GM23338 (cell line): ENCODE data around the gene VHLL. TPM values are rescaled to one million over a fixed set of nuclear protein-coding genes. Genes with fewer than 3 reads are reported as not detected.

Experiments used
- ATAC-seq: fragments of 200-7000 bp; cut with Tn5 transposase; 3 replicates; pipeline ENCODE4 v1.9.1; 2020
- DNase-seq: peaks from one replicate; pipeline ENCODE4 v3.0.0-alpha.2; 2015; ENCODE audit warnings: low spot score
- H2AFZ ChIP-seq: fragments of 200-600 bp; sonication (generic); 2 replicates; pipeline ENCODE4 v1.8.0; 2016; ENCODE audit warnings: antibody characterized with exemption, mild to moderate bottlenecking, moderate library complexity
- H3F3A ChIP-seq: fragments of 200-600 bp; sonication (generic); replicated peaks from 2 replicates; pipeline ENCODE4 v1.8.0; 2017; ENCODE audit warnings: antibody characterized with exemption, mixed run types, low read depth
- H3K27ac ChIP-seq: fragments of 200-600 bp; sonication (generic); 2 replicates; pipeline ENCODE4 v1.6.1; 2016; ENCODE audit warnings: low read depth
- H3K27me3 ChIP-seq: fragments of 200-600 bp; sonication (generic); 2 replicates; pipeline ENCODE4 v1.8.0; 2016; ENCODE audit warnings: mild to moderate bottlenecking, mixed run types, moderate library complexity; ENCODE audit not compliant: insufficient read depth
- H3K36me3 ChIP-seq: fragments of 200-600 bp; sonication (generic); 2 replicates; pipeline ENCODE4 v1.8.0; 2016; ENCODE audit warnings: mild to moderate bottlenecking; ENCODE audit not compliant: insufficient read depth
- H3K4me1 ChIP-seq: fragments of 200-600 bp; sonication (generic); 2 replicates; pipeline ENCODE4 v1.8.0; 2016; ENCODE audit warnings: mild to moderate bottlenecking, moderate library complexity; ENCODE audit not compliant: insufficient read depth
- H3K4me2 ChIP-seq: fragments of 200-600 bp; sonication (generic); 2 replicates; pipeline ENCODE4 v1.7.1; 2017; ENCODE audit warnings: mixed run types
- H3K4me3 ChIP-seq: fragments of 200-600 bp; sonication (generic); 2 replicates; pipeline ENCODE4 v1.6.1; 2016; ENCODE audit warnings: mixed run types
- H3K79me2 ChIP-seq: fragments of 200-600 bp; sonication (generic); replicated peaks from 2 replicates; pipeline ENCODE4 v1.8.0; 2017; ENCODE audit warnings: mild to moderate bottlenecking; ENCODE audit not compliant: insufficient read depth
- H3K9me2 ChIP-seq: fragments of 200-600 bp; sonication (generic); 2 replicates; pipeline ENCODE4 v1.8.0; 2017; ENCODE audit not compliant: insufficient read depth
- H4K20me1 ChIP-seq: fragments of 200-600 bp; sonication (generic); replicated peaks from 2 replicates; pipeline ENCODE4 v1.8.0; 2017; ENCODE audit warnings: mild to moderate bottlenecking; ENCODE audit not compliant: insufficient read depth
- H3K27ac Mint-ChIP-seq: 2 replicates; pipeline ENCODE4 v1.8.0; 2020; ENCODE audit warnings: inconsistent platforms, mild to moderate bottlenecking, moderate library complexity, mixed read lengths
- H3K27me3 Mint-ChIP-seq: 3 replicates; pipeline ENCODE4 v1.8.0; 2022; ENCODE audit warnings: low read depth, mild to moderate bottlenecking, moderate library complexity, mixed read lengths, inconsistent platforms; ENCODE audit not compliant: insufficient read depth, poor library complexity
- H3K36me3 Mint-ChIP-seq: 3 replicates; pipeline ENCODE4 v1.8.0; 2021; ENCODE audit warnings: low read depth, mild to moderate bottlenecking, inconsistent platforms, moderate library complexity, mixed read lengths
- H3K4me1 Mint-ChIP-seq: 3 replicates; pipeline ENCODE4 v1.8.0; 2020; ENCODE audit warnings: mild to moderate bottlenecking, inconsistent platforms, mixed read lengths
- H3K4me3 Mint-ChIP-seq: 3 replicates; pipeline ENCODE4 v1.8.0; 2021; ENCODE audit warnings: moderate library complexity, mild to moderate bottlenecking, inconsistent platforms, mixed read lengths
- H3K9me3 Mint-ChIP-seq: 3 replicates; pipeline ENCODE4 v1.8.0; 2020; ENCODE audit warnings: moderate library complexity, mild to moderate bottlenecking, inconsistent platforms, mixed read lengths
- CREB1 ChIP-seq: fragments of 250-450 bp; sonication (Bioruptor Pico); IDR thresholded peaks from 2 replicates; pipeline ENCODE4 v1.5.0; 2020; ENCODE audit warnings: low read depth, mild to moderate bottlenecking, moderate library complexity
- EZH2 ChIP-seq: fragments of 200-600 bp; sonication (generic); IDR thresholded peaks from one replicate; pipeline ENCODE4 v1.8.0; 2017; ENCODE audit warnings: antibody characterized with exemption, mild to moderate bottlenecking, low read depth; ENCODE audit not compliant: unreplicated experiment
- EZH2phosphoT487 ChIP-seq: fragments of 200-600 bp; sonication (generic); IDR thresholded peaks from one replicate; pipeline ENCODE4 v1.8.1; 2018; ENCODE audit warnings: antibody characterized with exemption; ENCODE audit not compliant: unreplicated experiment
- NANOG ChIP-seq: IDR thresholded peaks from 2 replicates; pipeline ENCODE4 v1.6.1; 2016; ENCODE audit warnings: antibody characterized with exemption, borderline replicate concordance
- POLR2AphosphoS5 ChIP-seq: IDR thresholded peaks from 2 replicates; pipeline ENCODE4 v1.6.1; 2016; ENCODE audit warnings: antibody characterized with exemption, low read depth
- STAT1 ChIP-seq: IDR thresholded peaks from one replicate; pipeline ENCODE4 v1.6.1; 2016; ENCODE audit warnings: antibody characterized with exemption; ENCODE audit not compliant: unreplicated experiment
- ZNF114 ChIP-seq: fragments of 250-450 bp; sonication (Bioruptor Pico); IDR thresholded peaks from 2 replicates; pipeline ENCODE4 v1.5.0; 2020; ENCODE audit warnings: mild to moderate bottlenecking, moderate library complexity
- ZNF331 ChIP-seq: fragments of 250-450 bp; sonication (Bioruptor Pico); IDR thresholded peaks from 2 replicates; pipeline ENCODE4 v1.5.0; 2020; ENCODE audit warnings: low read depth, mild to moderate bottlenecking, moderate library complexity
- polyA plus RNA-seq: library from polyadenylated mRNA; unstranded; fragments of >200 nt; fragmentation: Nextera tagmentation; extraction: Ambion mirVana; gene quantifications from 2 replicates; pipeline ENCODE4 v1.2.1, GENCODE V29; 2016
- total RNA-seq: library from RNA; depleted of rRNA; stranded (reverse); fragments of >200 nt; shearing (Covaris generic); gene quantifications from 2 replicates; pipeline ENCODE4 v1.2.3, GENCODE V29; 2014
- TF ChIP-seq, protein P1 (sequence below): IDR thresholded peaks from 2 replicates; pipeline ENCODE4 v1.6.1; 2016; ENCODE audit warnings: antibody characterized with exemption
- TF ChIP-seq, protein P2 (sequence below): fragments of 250-450 bp; sonication (Bioruptor Pico); IDR thresholded peaks from 2 replicates; pipeline ENCODE4 v1.5.0; 2020; ENCODE audit warnings: mild to moderate bottlenecking, moderate library complexity
- TF ChIP-seq, protein P3 (sequence below): IDR thresholded peaks from one replicate; pipeline ENCODE4 v1.6.1; 2018; ENCODE audit warnings: antibody characterized with exemption; ENCODE audit not compliant: unreplicated experiment
- TF ChIP-seq, protein P4 (sequence below), 2 experiments: fragments of 200-600 bp in 1 of 2; sonication (generic) in 1 of 2; conservative IDR thresholded peaks; 2 replicates each; pipeline versions ENCODE4 v1.5.1 to v1.6.1; 2016 to 2017; ENCODE audit warnings: antibody characterized with exemption in 2 of 2, low read depth in 2 of 2, mild to moderate bottlenecking in 2 of 2, moderate library complexity in 1 of 2

VHLL gene
- total and polyA plus RNA-seq, 2 experiments from 2014 or later = not detected

GRCh38 chr1:156316909-156317308 is 17.8 kb upstream of the VHLL start (continued):
- TF ChIP-seq EZH2 = no peak
- TF ChIP-seq, protein P1, sequence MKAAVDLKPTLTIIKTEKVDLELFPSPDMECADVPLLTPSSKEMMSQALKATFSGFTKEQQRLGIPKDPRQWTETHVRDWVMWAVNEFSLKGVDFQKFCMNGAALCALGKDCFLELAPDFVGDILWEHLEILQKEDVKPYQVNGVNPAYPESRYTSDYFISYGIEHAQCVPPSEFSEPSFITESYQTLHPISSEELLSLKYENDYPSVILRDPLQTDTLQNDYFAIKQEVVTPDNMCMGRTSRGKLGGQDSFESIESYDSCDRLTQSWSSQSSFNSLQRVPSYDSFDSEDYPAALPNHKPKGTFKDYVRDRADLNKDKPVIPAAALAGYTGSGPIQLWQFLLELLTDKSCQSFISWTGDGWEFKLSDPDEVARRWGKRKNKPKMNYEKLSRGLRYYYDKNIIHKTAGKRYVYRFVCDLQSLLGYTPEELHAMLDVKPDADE = no peak
- no peak for TF ChIP-seq STAT1
- no peak for TF ChIP-seq ZNF114 (CRISPR knock-in tag)
- no peak for TF ChIP-seq ZNF331 (CRISPR knock-in tag)
- no peak for TF ChIP-seq POLR2AphosphoS5

- H3K79me2 ChIP-seq = no peaks in the 10 kb centered on the region; the same call in 1 of the 2 replicates
- peaks cover 88% of the 10 kb centered on the region for H3K36me3 ChIP-seq
- Mint-ChIP-seq H3K27ac (no peak overlapping the region), H3K36me3 (peaks cover 93% of the 10 kb centered on the region), H3K4me3 (no peak overlapping the region), H3K27me3 (peaks cover 4% of the 10 kb centered on the region), H3K4me1 (no peaks in the 10 kb centered on the region), H3K9me3 (no peaks in the 10 kb centered on the region)
- H3K4me1 ChIP-seq = no peaks in the 10 kb centered on the region
- ATAC-seq = no peak
- no peak for DNase-seq
- no peaks in the 10 kb centered on the region for H3K9me2 ChIP-seq
- H3K27me3 ChIP-seq = no peaks in the 10 kb centered on the region
- no peak overlapping the region for H3K4me2 ChIP-seq
- no peak overlapping the region for H2AFZ ChIP-seq
- H3K4me3 ChIP-seq = no peak overlapping the region
- peaks cover 55% of the 10 kb centered on the region for H3F3A ChIP-seq
- no peak overlapping the region for H3K27ac ChIP-seq
- H4K20me1 ChIP-seq = peaks cover 24% of the 10 kb centered on the region
- TF ChIP-seq ZNF331 (CRISPR knock-in tag) (no peak), CREB1 (CRISPR knock-in tag) (no peak), ZNF114 (CRISPR knock-in tag) (no peak), POLR2AphosphoS5 (no peak), EZH2phosphoT487 (no peak), EZH2 (no peak), STAT1 (no peak), NANOG (no peak)
- TF ChIP-seq, protein P2, sequence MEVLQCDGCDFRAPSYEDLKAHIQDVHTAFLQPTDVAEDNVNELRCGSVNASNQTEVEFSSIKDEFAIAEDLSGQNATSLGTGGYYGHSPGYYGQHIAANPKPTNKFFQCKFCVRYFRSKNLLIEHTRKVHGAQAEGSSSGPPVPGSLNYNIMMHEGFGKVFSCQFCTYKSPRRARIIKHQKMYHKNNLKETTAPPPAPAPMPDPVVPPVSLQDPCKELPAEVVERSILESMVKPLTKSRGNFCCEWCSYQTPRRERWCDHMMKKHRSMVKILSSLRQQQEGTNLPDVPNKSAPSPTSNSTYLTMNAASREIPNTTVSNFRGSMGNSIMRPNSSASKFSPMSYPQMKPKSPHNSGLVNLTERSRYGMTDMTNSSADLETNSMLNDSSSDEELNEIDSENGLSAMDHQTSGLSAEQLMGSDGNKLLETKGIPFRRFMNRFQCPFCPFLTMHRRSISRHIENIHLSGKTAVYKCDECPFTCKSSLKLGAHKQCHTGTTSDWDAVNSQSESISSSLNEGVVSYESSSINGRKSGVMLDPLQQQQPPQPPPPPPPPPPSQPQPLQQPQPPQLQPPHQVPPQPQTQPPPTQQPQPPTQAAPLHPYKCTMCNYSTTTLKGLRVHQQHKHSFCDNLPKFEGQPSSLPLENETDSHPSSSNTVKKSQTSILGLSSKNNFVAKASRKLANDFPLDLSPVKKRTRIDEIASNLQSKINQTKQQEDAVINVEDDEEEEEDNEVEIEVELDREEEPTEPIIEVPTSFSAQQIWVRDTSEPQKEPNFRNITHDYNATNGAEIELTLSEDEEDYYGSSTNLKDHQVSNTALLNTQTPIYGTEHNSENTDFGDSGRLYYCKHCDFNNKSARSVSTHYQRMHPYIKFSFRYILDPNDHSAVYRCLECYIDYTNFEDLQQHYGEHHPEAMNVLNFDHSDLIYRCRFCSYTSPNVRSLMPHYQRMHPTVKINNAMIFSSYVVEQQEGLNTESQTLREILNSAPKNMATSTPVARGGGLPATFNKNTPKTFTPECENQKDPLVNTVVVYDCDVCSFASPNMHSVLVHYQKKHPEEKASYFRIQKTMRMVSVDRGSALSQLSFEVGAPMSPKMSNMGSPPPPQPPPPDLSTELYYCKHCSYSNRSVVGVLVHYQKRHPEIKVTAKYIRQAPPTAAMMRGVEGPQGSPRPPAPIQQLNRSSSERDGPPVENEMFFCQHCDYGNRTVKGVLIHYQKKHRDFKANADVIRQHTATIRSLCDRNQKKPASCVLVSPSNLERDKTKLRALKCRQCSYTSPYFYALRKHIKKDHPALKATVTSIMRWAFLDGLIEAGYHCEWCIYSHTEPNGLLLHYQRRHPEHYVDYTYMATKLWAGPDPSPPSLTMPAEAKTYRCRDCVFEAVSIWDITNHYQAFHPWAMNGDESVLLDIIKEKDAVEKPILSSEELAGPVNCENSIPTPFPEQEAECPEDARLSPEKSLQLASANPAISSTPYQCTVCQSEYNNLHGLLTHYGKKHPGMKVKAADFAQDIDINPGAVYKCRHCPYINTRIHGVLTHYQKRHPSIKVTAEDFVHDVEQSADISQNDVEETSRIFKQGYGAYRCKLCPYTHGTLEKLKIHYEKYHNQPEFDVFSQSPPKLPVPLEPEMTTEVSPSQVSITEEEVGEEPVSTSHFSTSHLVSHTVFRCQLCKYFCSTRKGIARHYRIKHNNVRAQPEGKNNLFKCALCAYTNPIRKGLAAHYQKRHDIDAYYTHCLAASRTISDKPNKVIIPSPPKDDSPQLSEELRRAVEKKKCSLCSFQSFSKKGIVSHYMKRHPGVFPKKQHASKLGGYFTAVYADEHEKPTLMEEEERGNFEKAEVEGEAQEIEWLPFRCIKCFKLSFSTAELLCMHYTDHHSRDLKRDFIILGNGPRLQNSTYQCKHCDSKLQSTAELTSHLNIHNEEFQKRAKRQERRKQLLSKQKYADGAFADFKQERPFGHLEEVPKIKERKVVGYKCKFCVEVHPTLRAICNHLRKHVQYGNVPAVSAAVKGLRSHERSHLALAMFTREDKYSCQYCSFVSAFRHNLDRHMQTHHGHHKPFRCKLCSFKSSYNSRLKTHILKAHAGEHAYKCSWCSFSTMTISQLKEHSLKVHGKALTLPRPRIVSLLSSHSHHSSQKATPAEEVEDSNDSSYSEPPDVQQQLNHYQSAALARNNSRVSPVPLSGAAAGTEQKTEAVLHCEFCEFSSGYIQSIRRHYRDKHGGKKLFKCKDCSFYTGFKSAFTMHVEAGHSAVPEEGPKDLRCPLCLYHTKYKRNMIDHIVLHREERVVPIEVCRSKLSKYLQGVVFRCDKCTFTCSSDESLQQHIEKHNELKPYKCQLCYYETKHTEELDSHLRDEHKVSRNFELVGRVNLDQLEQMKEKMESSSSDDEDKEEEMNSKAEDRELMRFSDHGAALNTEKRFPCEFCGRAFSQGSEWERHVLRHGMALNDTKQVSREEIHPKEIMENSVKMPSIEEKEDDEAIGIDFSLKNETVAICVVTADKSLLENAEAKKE (CRISPR knock-in tag) = no peak
- TF ChIP-seq, protein P3, sequence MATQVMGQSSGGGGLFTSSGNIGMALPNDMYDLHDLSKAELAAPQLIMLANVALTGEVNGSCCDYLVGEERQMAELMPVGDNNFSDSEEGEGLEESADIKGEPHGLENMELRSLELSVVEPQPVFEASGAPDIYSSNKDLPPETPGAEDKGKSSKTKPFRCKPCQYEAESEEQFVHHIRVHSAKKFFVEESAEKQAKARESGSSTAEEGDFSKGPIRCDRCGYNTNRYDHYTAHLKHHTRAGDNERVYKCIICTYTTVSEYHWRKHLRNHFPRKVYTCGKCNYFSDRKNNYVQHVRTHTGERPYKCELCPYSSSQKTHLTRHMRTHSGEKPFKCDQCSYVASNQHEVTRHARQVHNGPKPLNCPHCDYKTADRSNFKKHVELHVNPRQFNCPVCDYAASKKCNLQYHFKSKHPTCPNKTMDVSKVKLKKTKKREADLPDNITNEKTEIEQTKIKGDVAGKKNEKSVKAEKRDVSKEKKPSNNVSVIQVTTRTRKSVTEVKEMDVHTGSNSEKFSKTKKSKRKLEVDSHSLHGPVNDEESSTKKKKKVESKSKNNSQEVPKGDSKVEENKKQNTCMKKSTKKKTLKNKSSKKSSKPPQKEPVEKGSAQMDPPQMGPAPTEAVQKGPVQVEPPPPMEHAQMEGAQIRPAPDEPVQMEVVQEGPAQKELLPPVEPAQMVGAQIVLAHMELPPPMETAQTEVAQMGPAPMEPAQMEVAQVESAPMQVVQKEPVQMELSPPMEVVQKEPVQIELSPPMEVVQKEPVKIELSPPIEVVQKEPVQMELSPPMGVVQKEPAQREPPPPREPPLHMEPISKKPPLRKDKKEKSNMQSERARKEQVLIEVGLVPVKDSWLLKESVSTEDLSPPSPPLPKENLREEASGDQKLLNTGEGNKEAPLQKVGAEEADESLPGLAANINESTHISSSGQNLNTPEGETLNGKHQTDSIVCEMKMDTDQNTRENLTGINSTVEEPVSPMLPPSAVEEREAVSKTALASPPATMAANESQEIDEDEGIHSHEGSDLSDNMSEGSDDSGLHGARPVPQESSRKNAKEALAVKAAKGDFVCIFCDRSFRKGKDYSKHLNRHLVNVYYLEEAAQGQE = no peak
- TF ChIP-seq, protein P4, sequence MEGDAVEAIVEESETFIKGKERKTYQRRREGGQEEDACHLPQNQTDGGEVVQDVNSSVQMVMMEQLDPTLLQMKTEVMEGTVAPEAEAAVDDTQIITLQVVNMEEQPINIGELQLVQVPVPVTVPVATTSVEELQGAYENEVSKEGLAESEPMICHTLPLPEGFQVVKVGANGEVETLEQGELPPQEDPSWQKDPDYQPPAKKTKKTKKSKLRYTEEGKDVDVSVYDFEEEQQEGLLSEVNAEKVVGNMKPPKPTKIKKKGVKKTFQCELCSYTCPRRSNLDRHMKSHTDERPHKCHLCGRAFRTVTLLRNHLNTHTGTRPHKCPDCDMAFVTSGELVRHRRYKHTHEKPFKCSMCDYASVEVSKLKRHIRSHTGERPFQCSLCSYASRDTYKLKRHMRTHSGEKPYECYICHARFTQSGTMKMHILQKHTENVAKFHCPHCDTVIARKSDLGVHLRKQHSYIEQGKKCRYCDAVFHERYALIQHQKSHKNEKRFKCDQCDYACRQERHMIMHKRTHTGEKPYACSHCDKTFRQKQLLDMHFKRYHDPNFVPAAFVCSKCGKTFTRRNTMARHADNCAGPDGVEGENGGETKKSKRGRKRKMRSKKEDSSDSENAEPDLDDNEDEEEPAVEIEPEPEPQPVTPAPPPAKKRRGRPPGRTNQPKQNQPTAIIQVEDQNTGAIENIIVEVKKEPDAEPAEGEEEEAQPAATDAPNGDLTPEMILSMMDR (conservative IDR thresholded peaks at IDR 0.05; ENCODE audit: low read depth in 2 of 2) = no peak
These were observed 11.9 kb upstream of the VHLL start for GRCh38 chr1:156310962-156311361.
